ENCODE data around the gene TTYH3.
A peak's percentile ranks its signal among the peaks of the same experiment; 100 is the strongest.
"Not testable (repeated sequence)": the region's sequence is repeated elsewhere in the genome, so short reads cannot be mapped to it uniquely, and the experiment has no call there.

Gene TTYH3

GRCh38 chr7:2665359-2665791, 33.6 kb downstream of the TTYH3 start:
- no peak for DNase-seq (ENCODE audit: low spot score)

DNA sequence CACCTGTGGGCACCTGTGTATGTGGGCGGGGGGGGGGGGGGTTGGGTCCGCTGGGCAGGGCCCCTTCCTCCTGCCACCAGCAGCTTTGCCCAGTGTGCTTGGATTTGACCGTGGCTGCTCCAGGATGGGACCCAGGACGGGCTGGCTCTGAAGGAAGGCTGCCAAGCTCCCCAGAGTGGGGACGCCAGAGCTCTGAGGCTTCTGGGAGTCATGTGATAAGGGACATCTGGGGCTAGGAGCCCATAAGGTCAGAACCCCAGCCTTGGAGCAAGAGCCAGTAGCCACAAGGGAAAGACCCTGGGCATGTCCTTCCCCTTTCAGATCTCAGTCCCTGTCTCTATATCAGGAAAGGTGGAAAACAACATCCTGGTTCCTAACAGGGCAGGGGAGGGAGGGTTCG, 34.4 kb downstream of the TTYH3 start:
- DNase-seq (ENCODE audit: low spot score): no peak

DNA sequence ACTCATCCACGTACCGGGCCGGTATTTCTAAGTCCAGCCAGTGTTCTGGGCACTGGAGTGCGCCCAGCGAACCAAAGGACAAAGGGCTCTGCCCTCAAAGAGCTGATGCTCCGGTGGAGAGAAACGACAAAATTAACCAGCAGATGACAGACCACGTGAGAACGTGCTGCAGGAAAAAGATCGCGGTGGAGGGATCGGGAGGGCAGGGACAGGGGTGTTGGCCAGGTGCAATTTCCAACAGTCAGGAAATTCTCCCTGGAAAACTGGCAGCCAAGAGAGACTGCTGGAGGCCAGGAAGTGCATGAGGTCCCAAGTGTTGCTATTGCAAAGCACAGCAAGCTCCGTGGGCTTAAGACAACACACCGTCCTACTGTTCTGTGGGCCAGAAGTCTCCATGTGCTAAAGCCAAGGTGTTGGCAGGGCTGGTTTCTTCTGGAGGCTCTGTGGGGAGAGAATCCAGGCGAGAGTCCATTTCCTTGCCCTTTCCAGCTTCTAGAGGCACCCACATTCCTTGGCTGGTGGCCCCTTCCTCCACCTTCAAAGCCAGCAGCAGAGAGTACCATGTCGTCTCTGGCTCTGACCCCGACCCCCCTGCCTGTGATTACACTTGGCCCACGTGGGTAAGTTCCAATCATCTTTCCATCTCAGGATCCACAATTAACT, 34.9 kb downstream of the TTYH3 start:
- DNase-seq (ENCODE audit: low spot score): no peak

- no peak for DNase-seq (ENCODE audit: low spot score)
Observed at GRCh38 chr7:2667843-2668242, 36.1 kb downstream of the TTYH3 start.

DNA sequence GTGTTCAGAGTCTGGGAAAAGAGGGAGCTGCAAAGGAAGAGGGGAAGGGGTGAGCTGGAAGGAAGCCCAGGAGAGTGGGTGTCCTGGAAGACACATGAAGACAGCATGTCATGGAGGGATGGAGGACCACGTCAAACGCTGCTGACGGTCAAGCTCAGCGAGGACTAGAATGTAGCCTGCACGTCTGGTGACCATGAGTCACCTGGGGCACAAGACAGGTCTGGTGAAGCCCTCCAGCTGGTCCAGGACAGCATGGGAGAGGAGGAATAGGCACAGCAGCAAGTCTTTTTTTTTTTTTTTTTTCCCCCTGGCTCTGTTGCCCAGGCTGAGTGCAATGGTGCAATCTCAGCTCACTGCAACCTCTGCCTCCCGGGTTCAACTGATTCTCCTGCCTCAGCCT, 36.6 kb downstream of the TTYH3 start:
- DNase-seq (ENCODE audit: low spot score): no peak

DNA sequence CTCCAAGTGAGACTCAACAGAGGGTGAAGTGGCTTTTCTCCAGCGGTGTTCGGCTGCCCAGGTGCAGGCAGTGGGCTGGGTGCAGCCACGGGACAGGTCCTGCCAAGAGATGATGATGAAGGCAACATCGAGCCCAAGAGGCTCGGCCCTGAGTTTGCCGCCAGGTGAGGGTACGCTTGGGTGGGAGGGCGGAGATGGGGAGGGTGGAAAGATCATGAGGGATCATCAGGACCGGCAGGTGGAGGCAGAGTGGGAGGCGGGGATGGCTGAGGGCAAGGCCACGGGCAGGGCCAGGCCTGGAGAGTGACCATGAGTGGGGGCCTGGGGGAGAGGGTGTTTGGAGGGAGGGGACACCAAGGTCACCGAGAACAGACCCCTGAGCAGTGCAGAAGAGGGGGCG, 38.4 kb downstream of the TTYH3 start:
- DNase-seq (ENCODE audit: low spot score): no peak

DNA sequence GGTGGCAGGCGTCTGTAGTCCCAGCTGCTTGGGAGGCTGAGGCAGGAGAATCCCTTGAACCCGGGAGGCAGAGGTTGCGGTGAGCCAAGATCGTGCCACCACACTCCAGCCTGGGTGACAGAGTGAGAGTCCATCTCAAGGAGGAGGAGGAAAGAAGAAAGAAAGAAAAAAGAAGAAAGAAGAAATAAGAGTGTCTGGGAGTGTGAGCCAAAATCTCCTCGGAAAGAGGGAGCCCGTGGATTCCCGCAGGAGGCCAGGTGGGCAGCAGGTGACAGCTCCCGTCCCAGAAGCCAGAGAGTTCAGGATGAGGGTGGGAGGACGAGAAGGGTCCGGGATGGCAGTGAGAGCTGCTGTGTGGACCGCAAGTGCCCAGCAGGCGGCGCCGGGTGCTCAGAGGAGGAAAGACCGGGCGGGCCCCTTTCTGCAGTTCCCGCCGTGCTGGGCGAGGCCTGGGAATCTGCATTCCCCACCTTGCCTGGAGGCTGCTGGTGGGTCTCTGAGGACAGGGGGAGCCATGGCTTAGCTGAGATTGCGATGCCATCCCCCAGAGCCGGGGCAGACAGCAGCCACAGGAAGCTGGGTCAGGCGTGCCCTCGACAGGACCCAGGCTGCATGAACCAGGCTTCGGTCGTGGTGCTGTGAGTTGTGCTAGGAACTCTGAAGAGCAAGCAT, 39.1 kb downstream of the TTYH3 start:
- peak; percentile 88 for DNase-seq (ENCODE audit: low spot score)

DNA sequence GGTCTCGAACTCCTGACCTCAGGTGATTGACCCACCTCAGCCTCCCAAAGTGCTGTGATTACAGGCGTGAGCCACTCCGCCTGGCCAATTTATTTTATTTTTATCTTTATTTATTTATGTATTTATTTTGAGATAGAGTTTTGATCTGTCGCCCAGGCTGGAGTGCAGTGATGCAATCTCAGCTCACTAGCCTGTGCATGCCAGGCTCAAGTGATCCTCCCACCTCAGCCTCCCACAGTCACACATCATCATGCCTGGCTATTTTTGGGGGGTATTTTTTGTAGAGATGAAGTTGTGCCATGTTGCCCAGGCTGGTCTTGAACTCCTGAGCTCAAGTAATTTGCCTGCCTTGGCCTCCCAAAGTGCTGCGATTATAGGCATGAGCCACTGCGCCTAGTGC, 41.4 kb downstream of the TTYH3 start:
- DNase-seq (ENCODE audit: low spot score): not testable (repeated sequence)

- no peak for DNase-seq (ENCODE audit: low spot score)
Observed at GRCh38 chr7:2673934-2674333, 42.1 kb downstream of the TTYH3 start.

- no peak for DNase-seq (ENCODE audit: low spot score)
Observed at GRCh38 chr7:2675256-2675764, 43.5 kb downstream of the TTYH3 start.

DNA sequence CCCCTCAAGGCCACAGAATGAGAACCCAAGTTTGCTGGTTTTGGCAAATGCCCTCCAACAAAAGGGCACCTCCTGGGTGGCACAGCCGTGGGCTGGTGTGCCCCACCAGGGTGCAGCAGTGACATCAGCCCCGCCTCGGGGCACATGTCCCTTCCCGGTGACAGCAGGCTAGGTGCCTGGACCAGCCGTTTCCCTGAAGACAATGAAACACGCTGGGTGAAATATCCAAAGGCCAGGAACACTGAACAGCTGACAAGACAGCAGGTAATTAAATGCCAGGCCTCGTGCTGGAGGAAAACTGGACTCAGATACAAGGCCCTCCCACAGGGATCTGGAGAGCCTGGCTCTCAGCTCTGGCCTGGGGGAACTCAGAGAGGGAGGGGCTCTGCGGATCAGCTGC, 44.8 kb downstream of the TTYH3 start:
- not testable (repeated sequence) for DNase-seq (ENCODE audit: low spot score)

DNA sequence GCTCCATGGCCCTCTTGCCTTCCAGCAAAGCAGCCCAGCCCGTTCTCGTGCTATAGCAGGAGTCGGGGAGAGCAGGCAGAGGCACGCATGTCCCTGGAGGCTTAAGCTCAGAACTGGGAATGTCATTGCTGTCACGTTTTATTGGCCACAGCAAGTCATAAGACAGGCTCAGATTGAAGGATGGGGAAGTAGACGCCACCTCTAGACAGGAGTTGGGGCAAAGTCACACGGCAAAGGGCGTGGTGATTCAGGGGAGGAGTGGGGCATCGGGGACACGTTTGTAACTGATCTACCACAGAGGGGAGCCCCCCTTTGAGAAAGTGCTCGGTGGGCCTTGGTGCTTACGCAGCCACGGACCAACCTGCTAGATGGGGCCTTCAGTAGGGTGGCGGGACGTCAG, 46.7 kb downstream of the TTYH3 start:
- not testable (repeated sequence) for DNase-seq (ENCODE audit: low spot score)

- DNase-seq (ENCODE audit: low spot score): not testable (repeated sequence)
Observed at GRCh38 chr7:2679135-2680127, 47.6 kb downstream of the TTYH3 start.

DNA sequence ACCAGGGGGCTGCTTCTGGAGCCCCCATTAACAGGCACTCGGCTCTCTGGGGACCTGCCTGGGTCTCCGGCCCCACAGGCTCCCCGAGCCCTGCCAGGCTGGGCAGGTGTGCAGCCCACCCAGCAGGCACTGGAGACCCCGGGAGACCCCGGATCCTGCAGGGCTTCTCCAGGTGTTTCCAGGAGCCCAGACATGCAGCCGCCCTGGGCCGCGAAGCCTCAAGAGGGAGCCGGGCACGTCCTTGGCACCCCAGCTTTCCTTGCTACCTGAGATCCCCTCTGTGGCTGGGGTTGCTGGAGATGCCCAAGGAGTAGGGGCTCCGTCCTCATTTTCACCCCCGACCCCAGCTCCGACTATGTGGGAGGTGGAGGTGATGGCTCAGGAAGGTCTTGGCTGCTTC, 48.5 kb downstream of the TTYH3 start:
- no peak for DNase-seq (ENCODE audit: low spot score)

DNA sequence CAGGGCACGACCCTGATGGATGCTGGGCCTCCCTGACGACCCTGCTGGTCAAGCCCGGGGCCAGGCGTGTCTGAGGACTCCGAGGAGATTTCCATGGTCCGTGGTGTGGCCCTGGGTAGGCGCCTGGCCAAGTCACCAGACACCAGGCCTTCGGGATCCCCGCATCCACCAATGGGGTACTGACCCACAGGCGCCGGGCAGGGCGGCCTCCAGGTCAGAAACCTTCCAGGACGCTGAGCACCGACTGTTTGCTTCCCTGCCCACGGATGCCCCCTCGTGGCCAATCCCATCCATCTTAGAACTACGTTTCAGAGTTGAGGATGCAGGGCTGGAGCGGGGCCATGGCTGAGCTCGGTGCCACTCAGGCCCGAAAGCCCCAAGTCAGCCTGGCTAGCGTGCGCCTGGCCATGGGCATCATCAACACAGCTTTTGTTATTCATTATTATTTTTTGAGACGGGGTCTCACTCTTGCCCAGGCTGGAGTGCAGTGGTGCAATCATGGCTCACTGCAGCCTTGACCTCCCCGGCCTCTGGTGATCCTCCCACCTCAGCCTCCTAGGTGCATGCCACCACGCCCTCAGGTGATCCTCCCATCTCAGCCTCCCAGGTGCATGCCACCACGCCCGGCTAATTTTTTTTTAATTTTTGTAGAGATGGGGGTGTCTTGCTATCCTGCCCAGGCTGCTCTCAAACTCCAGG, 49.2 kb downstream of the TTYH3 start:
- DNase-seq (ENCODE audit: low spot score): peak; percentile 91

GRCh38 chr7:2681929-2682799, 50.4 kb downstream of the TTYH3 start:
- DNase-seq (ENCODE audit: low spot score): no peak

DNA sequence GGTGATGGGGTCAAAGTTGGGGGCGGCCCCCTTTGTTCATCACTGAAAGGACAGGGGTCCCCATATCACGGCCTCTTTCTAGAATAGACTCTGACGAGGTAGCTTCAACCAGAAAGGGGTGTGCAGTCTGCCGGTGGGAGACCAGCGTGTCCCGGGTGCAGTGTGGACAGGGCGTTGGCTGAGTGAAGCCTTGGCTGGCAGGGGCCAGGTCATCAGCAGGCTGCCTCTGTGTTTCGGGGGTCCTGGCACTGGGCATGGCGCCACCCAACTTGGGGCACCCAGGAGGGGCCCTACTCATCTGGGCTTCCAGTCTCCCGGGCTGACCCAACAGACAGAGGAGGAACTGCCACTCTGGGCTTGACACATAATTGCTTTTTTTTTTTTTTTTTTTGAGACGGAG, 52.7 kb downstream of the TTYH3 start:
- no peak for DNase-seq (ENCODE audit: low spot score)

- DNase-seq (ENCODE audit: low spot score): no peak
Observed at GRCh38 chr7:2686101-2686500, 54.3 kb downstream of the TTYH3 start.

DNA sequence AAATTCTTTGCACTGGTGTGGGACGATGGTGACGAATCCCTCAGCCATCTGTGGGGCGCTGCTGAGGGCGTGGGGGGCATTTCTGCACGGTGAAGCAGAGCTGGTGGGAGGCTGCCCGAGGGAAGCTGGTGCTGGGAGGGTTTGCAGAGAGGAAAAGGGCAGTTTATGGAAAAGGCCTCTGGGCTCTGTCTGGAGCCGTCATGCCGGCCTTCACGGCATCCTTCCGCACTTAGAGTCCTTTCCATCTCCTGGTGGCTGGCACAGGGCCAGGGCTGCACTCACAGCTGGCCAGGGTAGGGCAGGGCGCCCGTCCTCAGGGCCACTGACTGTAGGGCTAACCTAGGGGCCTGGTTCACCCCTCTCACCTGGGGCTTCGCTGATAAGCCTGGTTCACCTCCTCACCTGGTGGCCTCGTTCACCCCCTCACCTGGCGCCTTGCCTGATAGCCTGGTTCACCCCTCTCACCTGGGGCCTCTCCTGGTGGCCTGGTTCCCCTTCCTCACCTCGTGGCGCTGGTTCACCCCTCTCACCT, 55.6 kb downstream of the TTYH3 start:
- peak; percentile 84 for DNase-seq (ENCODE audit: low spot score)

- peak; percentile 75 for DNase-seq (ENCODE audit: low spot score)
Observed at GRCh38 chr7:2687881-2688318, 56.1 kb downstream of the TTYH3 start, which contains the start of gene AMZ1. AMZ1 (plus strand) TSS chr7:2688202; CDS start chr7:2700452, 12,250 bp downstream.
